Measurements from ENCODE around the gene SMPDL3B.

The SMPDL3B gene

GRCh38 chr1:27970401-27970800 lies 35.6 kb downstream of the SMPDL3B start:
- no peak for TF ChIP-seq CTCF (IDR thresholded peaks at IDR 0.05; ENCODE audit: low read depth, low read length)
- DNase-seq (ENCODE audit: extremely low read depth, low read depth), result no peak

GRCh38 chr1:27971674-27972073 lies 36.9 kb downstream of the SMPDL3B start:
- no peak for DNase-seq (ENCODE audit: extremely low read depth, low read depth)
- TF ChIP-seq CTCF (IDR thresholded peaks at IDR 0.05; ENCODE audit: low read depth, low read length), result no peak

GRCh38 chr1:27972141-27972540 lies 37.3 kb downstream of the SMPDL3B start:
- TF ChIP-seq CTCF (IDR thresholded peaks at IDR 0.05; ENCODE audit: low read depth, low read length), result no peak
- DNase-seq (ENCODE audit: extremely low read depth, low read depth), result no peak

DNA sequence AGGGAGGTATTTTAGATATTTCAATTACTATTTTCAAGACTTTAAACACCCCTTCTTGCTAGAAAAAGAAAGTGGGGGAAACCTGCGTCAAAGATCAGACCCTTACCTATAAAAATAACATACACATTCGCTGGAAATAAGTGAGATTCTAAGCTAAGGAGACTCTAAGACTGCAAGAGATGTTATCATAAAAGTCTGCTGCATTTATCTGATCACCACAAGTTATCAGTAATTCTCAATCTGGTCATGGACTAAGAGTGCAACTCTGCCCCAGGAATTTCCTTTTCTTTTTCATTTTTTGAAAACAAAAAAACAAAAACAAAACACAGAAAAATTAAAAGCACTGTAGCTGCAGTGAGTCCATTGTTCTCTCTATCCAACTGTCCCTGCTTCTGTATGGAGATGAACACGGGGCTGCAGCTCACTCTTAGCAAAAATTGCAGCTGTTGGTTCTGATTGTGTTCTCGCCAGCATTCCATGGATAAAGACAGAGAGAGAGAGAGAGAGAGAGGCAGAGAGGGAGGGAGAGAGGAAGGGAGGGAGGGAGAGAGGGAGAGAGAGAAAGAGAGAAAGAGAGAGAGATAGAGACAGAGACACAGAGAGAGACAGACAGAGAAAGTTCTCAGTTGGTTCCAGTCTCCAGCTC lies 39.1 kb downstream of the SMPDL3B start:
- no peak for TF ChIP-seq CTCF (IDR thresholded peaks at IDR 0.05; ENCODE audit: low read depth, low read length)
- DNase-seq (ENCODE audit: extremely low read depth, low read depth), result no peak

DNA sequence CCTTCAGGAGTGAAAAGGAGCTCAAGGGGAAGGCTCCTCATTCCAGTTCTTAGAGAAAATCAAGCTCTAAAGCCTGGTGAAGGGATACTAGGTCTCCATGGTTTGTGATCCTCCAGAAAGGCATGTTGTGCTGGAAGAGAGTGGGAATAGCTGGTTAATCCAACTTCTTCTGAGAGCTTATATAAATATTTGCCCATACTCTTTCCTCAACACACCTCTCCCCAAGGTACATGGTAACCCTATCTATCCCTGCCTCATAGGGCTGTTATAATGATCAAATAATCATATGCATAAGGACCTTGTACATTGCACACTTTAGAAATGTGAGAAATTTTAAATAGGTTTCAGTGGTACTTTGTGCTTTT lies 39.6 kb downstream of the SMPDL3B start:
- no peak for TF ChIP-seq CTCF (IDR thresholded peaks at IDR 0.05; ENCODE audit: low read depth, low read length)
- DNase-seq (ENCODE audit: extremely low read depth, low read depth), result no peak

DNA sequence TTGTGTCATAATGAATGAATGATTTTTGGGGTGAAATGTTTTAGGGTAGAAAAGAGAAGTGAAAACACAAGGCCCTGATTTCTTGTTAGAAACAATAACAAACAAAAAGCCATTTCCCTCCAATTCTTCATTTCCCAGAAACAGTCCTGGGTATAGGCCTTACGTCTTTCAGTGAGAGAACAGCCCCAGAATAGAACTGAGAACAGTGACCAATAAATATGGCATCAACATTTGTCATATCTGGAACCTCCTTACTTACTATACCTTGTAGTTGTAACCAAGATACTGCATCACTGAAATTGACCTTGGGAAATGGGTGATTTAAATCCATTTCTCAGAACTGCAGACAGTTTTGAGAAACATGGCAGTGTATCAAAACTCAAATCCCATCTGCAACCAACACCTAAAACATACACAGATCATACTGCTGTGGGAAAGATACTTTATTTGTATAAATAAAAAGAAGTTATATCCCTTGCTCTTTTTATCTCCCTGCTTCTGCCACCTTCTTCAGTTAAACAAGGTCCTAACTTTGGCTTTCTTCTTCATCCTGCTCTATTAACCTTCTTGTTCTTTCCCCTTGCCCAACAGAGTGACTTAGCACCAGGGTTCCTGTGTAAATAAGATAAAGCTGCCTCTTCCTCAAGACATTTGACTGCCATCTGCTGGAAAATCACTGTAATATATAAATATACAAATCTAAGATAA lies 44.5 kb downstream of the SMPDL3B start:
- peak; percentile 43 for TF ChIP-seq CTCF (IDR thresholded peaks at IDR 0.05; ENCODE audit: low read depth, low read length)
- peak; percentile 61 for DNase-seq (ENCODE audit: extremely low read depth, low read depth)

GRCh38 chr1:27979859-27980201 lies 45.0 kb downstream of the SMPDL3B start:
- no peak for TF ChIP-seq CTCF (IDR thresholded peaks at IDR 0.05; ENCODE audit: low read depth, low read length)
- no peak for DNase-seq (ENCODE audit: extremely low read depth, low read depth)

All from AG09319 (cell line).